ENCODE data around the gene ARHGEF4. TPM values are rescaled to one million over a fixed set of nuclear protein-coding genes. Genes with fewer than 3 reads are reported as not detected.

Gene ARHGEF4
- total RNA-seq, 1 donor from 2014 or later: 2.6 TPM

GRCh38 chr2:131081190-131081589 lies 244.5 kb downstream of the ARHGEF4 start:
- Mint-ChIP-seq H3K36me3 (ENCODE audit: unreplicated experiment) (peaks cover 39% of the 10 kb centered on the region), H3K4me3 (ENCODE audit: unreplicated experiment) (no peak overlapping the region), H3K27ac (ENCODE audit: unreplicated experiment) (no peak overlapping the region), H3K4me1 (ENCODE audit: unreplicated experiment) (peaks cover 1% of the 10 kb centered on the region), H3K9me3 (ENCODE audit: unreplicated experiment) (no peaks in the 10 kb centered on the region), H3K27me3 (ENCODE audit: unreplicated experiment) (no peaks in the 10 kb centered on the region)
- no peak for TF ChIP-seq CTCF (IDR thresholded peaks at IDR 0.05)
- DNase-seq (ENCODE audit: extremely low spot score, unreplicated experiment): no peak

DNA sequence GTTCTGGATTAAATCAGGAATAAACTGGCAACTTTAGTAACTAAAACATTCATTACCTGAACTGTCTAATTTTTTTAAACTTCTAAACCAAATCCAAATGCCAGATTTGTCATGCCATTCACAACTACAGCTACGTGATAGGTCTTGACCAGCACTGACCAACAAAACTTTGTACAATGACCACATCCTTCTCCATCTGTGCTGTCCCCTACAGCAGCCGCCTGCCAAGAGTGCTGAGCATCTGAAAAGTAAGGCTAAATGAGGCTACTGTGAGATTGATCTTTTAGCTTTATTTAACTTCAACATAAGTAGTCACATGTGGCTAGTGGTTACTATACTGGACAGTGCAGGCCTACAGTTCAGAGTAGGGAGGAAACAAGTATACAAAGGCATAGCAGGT lies 248.9 kb downstream of the ARHGEF4 start:
- no peak for TF ChIP-seq CTCF (IDR thresholded peaks at IDR 0.05)
- no peak for DNase-seq (ENCODE audit: extremely low spot score, unreplicated experiment)
- H3K36me3 Mint-ChIP-seq (ENCODE audit: unreplicated experiment): peaks cover 31% of the 10 kb centered on the region

DNA sequence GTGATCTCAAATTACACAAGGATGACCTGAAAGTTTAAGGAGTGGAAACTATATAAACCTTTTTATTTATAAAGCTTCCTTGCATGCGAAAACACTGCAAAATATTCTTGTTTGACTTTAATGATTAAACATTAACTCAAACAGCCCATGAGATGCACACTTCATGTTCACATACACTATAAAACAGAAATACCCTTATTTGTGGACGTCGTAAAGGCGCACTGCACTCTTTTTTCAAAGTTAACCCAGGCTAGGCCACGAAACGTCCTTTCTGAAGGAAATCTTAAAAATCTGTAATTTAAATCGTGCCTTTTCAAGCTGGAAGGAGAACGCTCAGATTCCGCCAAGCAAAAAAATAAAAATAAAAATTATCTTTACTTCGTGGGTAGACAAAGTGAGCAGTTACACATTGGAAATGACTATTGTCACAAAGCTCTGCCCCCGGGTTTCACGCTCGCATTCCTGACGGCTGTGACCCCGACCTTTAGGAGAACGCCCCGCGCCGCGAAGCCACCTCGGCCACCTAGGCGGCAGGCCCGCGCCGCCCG lies 255.8 kb downstream of the ARHGEF4 start:
- DNase-seq (ENCODE audit: extremely low spot score, unreplicated experiment): no peak
- TF ChIP-seq CTCF (IDR thresholded peaks at IDR 0.05): no peak
- Mint-ChIP-seq H3K9me3 (ENCODE audit: unreplicated experiment) (no peaks in the 10 kb centered on the region), H3K27ac (ENCODE audit: unreplicated experiment) (peak overlapping the region; percentile 78), H3K36me3 (ENCODE audit: unreplicated experiment) (peaks cover 7% of the 10 kb centered on the region), H3K4me3 (ENCODE audit: unreplicated experiment) (peak overlapping the region; percentile 79), H3K27me3 (ENCODE audit: unreplicated experiment) (no peaks in the 10 kb centered on the region), H3K4me1 (ENCODE audit: unreplicated experiment) (peaks cover 24% of the 10 kb centered on the region)

More for the DNA sequence above, 248.9 kb downstream of the ARHGEF4 start:
- peaks cover 8% of the 10 kb centered on the region for H3K4me1 Mint-ChIP-seq (ENCODE audit: unreplicated experiment)
- no peak overlapping the region for H3K4me3 Mint-ChIP-seq (ENCODE audit: unreplicated experiment)
- H3K27me3 Mint-ChIP-seq (ENCODE audit: unreplicated experiment): no peaks in the 10 kb centered on the region
- no peaks in the 10 kb centered on the region for H3K9me3 Mint-ChIP-seq (ENCODE audit: unreplicated experiment)
- H3K27ac Mint-ChIP-seq (ENCODE audit: unreplicated experiment): no peak overlapping the region

- Mint-ChIP-seq H3K27ac (ENCODE audit: unreplicated experiment) (peak within 1 kb of the TSS; percentile 94), H3K4me1 (ENCODE audit: unreplicated experiment) (peaks cover 24% of the 10 kb centered on the region), H3K27me3 (ENCODE audit: unreplicated experiment) (no peaks in the 10 kb centered on the region), H3K36me3 (ENCODE audit: unreplicated experiment) (peaks cover 7% of the 10 kb centered on the region), H3K4me3 (ENCODE audit: unreplicated experiment) (peak within 1 kb of the TSS; percentile 91), H3K9me3 (ENCODE audit: unreplicated experiment) (no peaks in the 10 kb centered on the region)
- peak; percentile 95 for DNase-seq (ENCODE audit: extremely low spot score, unreplicated experiment)
- TF ChIP-seq CTCF (IDR thresholded peaks at IDR 0.05): no peak
These were observed 256.4 kb downstream of the ARHGEF4 start, which contains the start of gene FAM168B for GRCh38 chr2:131093006-131093695. Gene FAM168B, minus strand, starts transcription at chr2:131093460. Its CDS starts 10,814 bp downstream, at chr2:131082646.

- H3K9me3 Mint-ChIP-seq (ENCODE audit: unreplicated experiment): no peaks in the 10 kb centered on the region
- H3K4me3 Mint-ChIP-seq (ENCODE audit: unreplicated experiment): peak overlapping the region; percentile 91
- peaks cover 21% of the 10 kb centered on the region for H3K4me1 Mint-ChIP-seq (ENCODE audit: unreplicated experiment)
- no peaks in the 10 kb centered on the region for H3K27me3 Mint-ChIP-seq (ENCODE audit: unreplicated experiment)
- peak overlapping the region; percentile 94 for H3K27ac Mint-ChIP-seq (ENCODE audit: unreplicated experiment)
- peaks cover 3% of the 10 kb centered on the region for H3K36me3 Mint-ChIP-seq (ENCODE audit: unreplicated experiment)
- DNase-seq (ENCODE audit: extremely low spot score, unreplicated experiment): no peak
- no peak for TF ChIP-seq CTCF (IDR thresholded peaks at IDR 0.05)
These were observed 257.2 kb downstream of the ARHGEF4 start for GRCh38 chr2:131093696-131094462.

Measured in osteocyte (in vitro differentiated cells).